OCI-LY1 (cell line): ENCODE results near the gene NPEPPS.

ENCODE experiments used
- H2AFZ ChIP-seq: fragments of 200-600 bp; sonication (generic), shearing (Covaris generic); 2 replicates; pipeline ENCODE4 v1.6.0; 2014; ENCODE audit warnings: antibody characterized with exemption, mild to moderate bottlenecking, low read length
- H3F3A ChIP-seq: fragments of 200-600 bp; sonication (generic), shearing (Covaris generic); 2 replicates; pipeline ENCODE4 v1.6.0; 2014; ENCODE audit warnings: mild to moderate bottlenecking, antibody characterized with exemption, low read length, moderate library complexity; ENCODE audit not compliant: insufficient read depth
- H3K27ac ChIP-seq: fragments of 200-600 bp; sonication (generic); 2 replicates; pipeline ENCODE4 v1.5.1; 2014; ENCODE audit warnings: low read length, mixed run types, mild to moderate bottlenecking, low read depth; ENCODE audit not compliant: poor library complexity, severe bottlenecking
- H3K27me3 ChIP-seq: fragments of 200-600 bp; sonication (generic); 2 replicates; pipeline ENCODE4 v1.6.0; 2014; ENCODE audit warnings: antibody characterized with exemption, mild to moderate bottlenecking, low read length, moderate library complexity; ENCODE audit not compliant: insufficient read depth
- H3K36me3 ChIP-seq: fragments of 200-600 bp; sonication (generic); 2 replicates; pipeline ENCODE4 v1.6.1; 2014; ENCODE audit warnings: mild to moderate bottlenecking, antibody characterized with exemption, low read length, moderate library complexity, mixed read lengths; ENCODE audit not compliant: insufficient read depth
- H3K4me1 ChIP-seq: fragments of 200-600 bp; sonication (generic); 2 replicates; pipeline ENCODE4 v1.5.1; 2014; ENCODE audit warnings: mild to moderate bottlenecking, low read length, moderate library complexity; ENCODE audit not compliant: insufficient read depth, severe bottlenecking
- H3K4me2 ChIP-seq: fragments of 200-600 bp; sonication (generic), shearing (Covaris generic); 2 replicates; pipeline ENCODE4 v1.6.1; 2014; ENCODE audit warnings: low read length
- H3K4me3 ChIP-seq: fragments of 200-600 bp; sonication (generic); 2 replicates; pipeline ENCODE4 v1.5.1; 2014; ENCODE audit warnings: low read length, low read depth, mild to moderate bottlenecking, mixed read lengths; ENCODE audit not compliant: poor library complexity, severe bottlenecking
- H3K79me2 ChIP-seq: fragments of 200-600 bp; shearing (Covaris generic); 2 replicates; pipeline ENCODE4 v1.6.1; 2016; ENCODE audit warnings: mixed run types, low read length, mixed read lengths; ENCODE audit not compliant: insufficient read depth
- H3K9ac ChIP-seq: fragments of 200-600 bp; sonication (generic), shearing (Covaris generic); 2 replicates; pipeline ENCODE4 v1.6.1; 2014; ENCODE audit warnings: mild to moderate bottlenecking, low read length, mixed read lengths
- H3K9me2 ChIP-seq: fragments of 200-600 bp; sonication (generic), shearing (Covaris generic); 2 replicates; pipeline ENCODE4 v1.6.1; 2014; ENCODE audit warnings: low read depth, mild to moderate bottlenecking, low read length, mixed read lengths
- H3K9me3 ChIP-seq: fragments of 200-600 bp; shearing (Covaris generic); 2 replicates; pipeline ENCODE4 v1.6.1; 2014; ENCODE audit warnings: low read length, mixed read lengths
- H4K20me1 ChIP-seq: fragments of 200-600 bp; sonication (generic), shearing (Covaris generic); 2 replicates; pipeline ENCODE4 v1.6.0; 2016; ENCODE audit warnings: mild to moderate bottlenecking, low read length; ENCODE audit not compliant: insufficient read depth
- EZH2 ChIP-seq: fragments of 200-600 bp; sonication (generic), shearing (Covaris generic); IDR thresholded peaks from 2 replicates; pipeline ENCODE4 v1.8.0; 2017; ENCODE audit warnings: borderline replicate concordance, mixed run types, mild to moderate bottlenecking, antibody characterized with exemption, low read length, moderate library complexity, mixed read lengths
- TF ChIP-seq, protein P1 (sequence below): fragments of 200-600 bp; sonication (generic), shearing (Covaris generic); IDR thresholded peaks from 2 replicates; pipeline ENCODE4 v1.5.1; 2017; ENCODE audit warnings: mild to moderate bottlenecking, antibody characterized with exemption, low read length, moderate library complexity, mixed read lengths

NPEPPS gene

DNA sequence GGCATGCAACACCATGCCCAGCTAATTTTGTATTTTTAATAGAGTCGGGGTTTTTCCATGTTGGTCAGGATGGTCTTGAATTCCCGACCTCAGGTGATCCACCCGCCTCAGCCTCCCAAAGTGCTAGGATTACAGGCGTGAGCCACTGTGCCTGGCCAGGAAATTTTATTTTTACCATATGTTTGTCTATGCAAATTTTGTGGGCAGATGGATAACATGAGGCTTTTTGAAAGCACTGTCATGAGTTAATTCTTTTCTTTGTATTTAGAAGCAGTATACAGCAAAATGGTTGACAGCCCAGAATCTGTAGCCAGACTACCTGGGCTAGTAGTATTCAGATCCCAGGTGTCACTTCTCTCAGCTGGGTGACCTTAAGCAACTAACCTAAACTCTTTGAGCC, 110.3 kb downstream of the NPEPPS start:
- H3K36me3 ChIP-seq: 0 out of 2 replicates have a peak, but pooled peaks cover 3% of the 10 kb centered on the region
- no peaks in the 10 kb centered on the region for H3K79me2 ChIP-seq
- no peak overlapping the region for H3K4me2 ChIP-seq
- no peak overlapping the region for H3K4me3 ChIP-seq
- no peaks in the 10 kb centered on the region for H4K20me1 ChIP-seq
- TF ChIP-seq, protein P1, sequence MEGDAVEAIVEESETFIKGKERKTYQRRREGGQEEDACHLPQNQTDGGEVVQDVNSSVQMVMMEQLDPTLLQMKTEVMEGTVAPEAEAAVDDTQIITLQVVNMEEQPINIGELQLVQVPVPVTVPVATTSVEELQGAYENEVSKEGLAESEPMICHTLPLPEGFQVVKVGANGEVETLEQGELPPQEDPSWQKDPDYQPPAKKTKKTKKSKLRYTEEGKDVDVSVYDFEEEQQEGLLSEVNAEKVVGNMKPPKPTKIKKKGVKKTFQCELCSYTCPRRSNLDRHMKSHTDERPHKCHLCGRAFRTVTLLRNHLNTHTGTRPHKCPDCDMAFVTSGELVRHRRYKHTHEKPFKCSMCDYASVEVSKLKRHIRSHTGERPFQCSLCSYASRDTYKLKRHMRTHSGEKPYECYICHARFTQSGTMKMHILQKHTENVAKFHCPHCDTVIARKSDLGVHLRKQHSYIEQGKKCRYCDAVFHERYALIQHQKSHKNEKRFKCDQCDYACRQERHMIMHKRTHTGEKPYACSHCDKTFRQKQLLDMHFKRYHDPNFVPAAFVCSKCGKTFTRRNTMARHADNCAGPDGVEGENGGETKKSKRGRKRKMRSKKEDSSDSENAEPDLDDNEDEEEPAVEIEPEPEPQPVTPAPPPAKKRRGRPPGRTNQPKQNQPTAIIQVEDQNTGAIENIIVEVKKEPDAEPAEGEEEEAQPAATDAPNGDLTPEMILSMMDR: no peak
- TF ChIP-seq EZH2: no peak
- no peaks in the 10 kb centered on the region for H3K27me3 ChIP-seq
- no peaks in the 10 kb centered on the region for H3K9me2 ChIP-seq
- H3F3A ChIP-seq: no peaks in the 10 kb centered on the region
- no peak overlapping the region for H2AFZ ChIP-seq
- H3K4me1 ChIP-seq: peaks cover 7% of the 10 kb centered on the region
- H3K9ac ChIP-seq: no peak overlapping the region
- no peak overlapping the region for H3K27ac ChIP-seq
- no peaks in the 10 kb centered on the region for H3K9me3 ChIP-seq

DNA sequence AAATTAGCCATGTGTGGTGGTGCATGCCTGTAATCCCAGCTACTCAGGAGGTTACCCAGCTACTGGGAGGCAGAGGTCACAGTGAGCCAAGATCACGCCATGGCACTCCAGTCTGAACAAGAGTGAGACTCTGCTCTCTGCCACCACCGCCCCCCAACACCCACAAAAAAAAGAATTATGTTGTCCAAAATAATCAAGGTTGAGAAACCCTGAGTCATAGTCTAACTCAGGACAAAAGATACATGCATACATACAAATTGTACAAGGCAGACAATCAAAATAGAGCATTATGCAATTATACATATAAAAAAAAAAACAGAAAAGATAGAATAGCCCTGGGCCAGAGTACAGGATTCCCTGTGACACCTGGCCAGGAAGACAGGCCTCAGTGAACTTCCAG, 112.2 kb downstream of the NPEPPS start:
- no peaks in the 10 kb centered on the region for H3F3A ChIP-seq
- H3K27ac ChIP-seq: no peak overlapping the region
- no peak overlapping the region for H3K4me3 ChIP-seq
- peaks cover 14% of the 10 kb centered on the region for H3K4me1 ChIP-seq
- H2AFZ ChIP-seq: no peak overlapping the region
- H3K9ac ChIP-seq: no peak overlapping the region
- H3K79me2 ChIP-seq: no peaks in the 10 kb centered on the region
- no peaks in the 10 kb centered on the region for H3K36me3 ChIP-seq
- H3K9me3 ChIP-seq: no peaks in the 10 kb centered on the region
- H3K9me2 ChIP-seq: no peaks in the 10 kb centered on the region
- H3K27me3 ChIP-seq: no peaks in the 10 kb centered on the region
- H4K20me1 ChIP-seq: no peaks in the 10 kb centered on the region
- TF ChIP-seq, protein P1: no peak
- TF ChIP-seq EZH2: no peak
- no peak overlapping the region for H3K4me2 ChIP-seq

GRCh38 chr17:47644324-47644723, 113.4 kb downstream of the NPEPPS start:
- TF ChIP-seq, protein P1: no peak
- no peak for TF ChIP-seq EZH2
- Histone ChIP-seq H2AFZ (no peak overlapping the region), H3K27me3 (no peaks in the 10 kb centered on the region), H4K20me1 (no peaks in the 10 kb centered on the region), H3K79me2 (no peaks in the 10 kb centered on the region), H3K4me1 (peaks cover 22% of the 10 kb centered on the region), H3K9me2 (no peaks in the 10 kb centered on the region), H3K4me3 (no peak overlapping the region), H3K9ac (no peak overlapping the region), H3K27ac (no peak overlapping the region), H3K4me2 (no peak overlapping the region), H3K9me3 (no peaks in the 10 kb centered on the region), H3F3A (no peaks in the 10 kb centered on the region), H3K36me3 (no peaks in the 10 kb centered on the region)
